Measurements from ENCODE around the gene SETD6. TPM values are rescaled to one million over a fixed set of nuclear protein-coding genes. Genes with fewer than 3 reads are reported as not detected.
"Not testable (repeated sequence)": the region's sequence is repeated elsewhere in the genome, so short reads cannot be mapped to it uniquely, and the experiment has no call there.

Gene SETD6
- total and polyA plus RNA-seq, 2 experiments from 2014 or later, result 39.7 to 54.0 TPM

- H3K9me3 Mint-ChIP-seq, result no peaks in the 10 kb centered on the region
- no peak overlapping the region for H3K27ac ChIP-seq (ENCODE audit: low read depth)
- peaks cover 73% of the 10 kb centered on the region for H3K79me2 ChIP-seq (replicated peaks; ENCODE audit: insufficient read depth)
- no peak overlapping the region for H2AFZ ChIP-seq
- ATAC-seq (no peak), DNase-seq (ENCODE audit: low spot score) (no peak)
- H3K4me2 ChIP-seq, result no peak overlapping the region
- H3K27me3 ChIP-seq (ENCODE audit: insufficient read depth), result no peaks in the 10 kb centered on the region
- H3K27me3 Mint-ChIP-seq (ENCODE audit: insufficient read depth, low read depth, poor library complexity), result peaks cover 3% of the 10 kb centered on the region
- peaks cover 32% of the 10 kb centered on the region for H4K20me1 ChIP-seq (replicated peaks; ENCODE audit: insufficient read depth)
- no peaks in the 10 kb centered on the region for H3K4me1 Mint-ChIP-seq
- H3K27ac Mint-ChIP-seq, result no peak overlapping the region
- H3K9me2 ChIP-seq (ENCODE audit: insufficient read depth), result no peaks in the 10 kb centered on the region
- H3F3A ChIP-seq (replicated peaks; ENCODE audit: low read depth), result no peaks in the 10 kb centered on the region
- H3K36me3 Mint-ChIP-seq (ENCODE audit: low read depth), result peaks cover 64% of the 10 kb centered on the region
- H3K36me3 ChIP-seq (ENCODE audit: insufficient read depth), result peaks cover 40% of the 10 kb centered on the region
- no peak overlapping the region for H3K4me3 ChIP-seq
- no peak overlapping the region for H3K4me3 Mint-ChIP-seq
- TF ChIP-seq JUNB (IDR thresholded peaks at IDR 0.05; ENCODE audit: unreplicated experiment) (no peak), ETS1 (IDR thresholded peaks at IDR 0.05) (no peak), ZNF114 (CRISPR knock-in tag; IDR thresholded peaks at IDR 0.05) (no peak), STAT1 (IDR thresholded peaks at IDR 0.05; ENCODE audit: unreplicated experiment) (no peak), EZH2 (IDR thresholded peaks at IDR 0.05; ENCODE audit: low read depth, unreplicated experiment) (no peak), CTCF (conservative IDR thresholded peaks at IDR 0.05; ENCODE audit: low read depth in 2 of 2) (no peak)
- no peaks in the 10 kb centered on the region for H3K4me1 ChIP-seq (ENCODE audit: insufficient read depth)
These were observed 47.9 kb downstream of the SETD6 start for GRCh38 chr16:58563235-58563634.

- Histone ChIP-seq H2AFZ (no peak overlapping the region), H3K36me3 (ENCODE audit: insufficient read depth) (peaks cover 37% of the 10 kb centered on the region), H3K4me1 (ENCODE audit: insufficient read depth) (no peaks in the 10 kb centered on the region), H3K9me2 (ENCODE audit: insufficient read depth) (no peaks in the 10 kb centered on the region), H3K79me2 (replicated peaks; ENCODE audit: insufficient read depth) (peaks cover 76% of the 10 kb centered on the region), H3K4me3 (no peak overlapping the region), H3F3A (replicated peaks; ENCODE audit: low read depth) (no peaks in the 10 kb centered on the region), H3K4me2 (no peak overlapping the region), H3K27me3 (ENCODE audit: insufficient read depth) (no peaks in the 10 kb centered on the region), H4K20me1 (replicated peaks; ENCODE audit: insufficient read depth) (peaks cover 35% of the 10 kb centered on the region), H3K27ac (ENCODE audit: low read depth) (no peak overlapping the region)
- Mint-ChIP-seq H3K27me3 (ENCODE audit: insufficient read depth, low read depth, poor library complexity) (peaks cover 3% of the 10 kb centered on the region), H3K4me1 (no peaks in the 10 kb centered on the region), H3K9me3 (no peaks in the 10 kb centered on the region), H3K36me3 (ENCODE audit: low read depth) (peaks cover 63% of the 10 kb centered on the region), H3K27ac (no peak overlapping the region), H3K4me3 (no peak overlapping the region)
- DNase-seq (ENCODE audit: low spot score), result peak; percentile 17
- ATAC-seq, result no peak
- no peak for TF ChIP-seq STAT1 (IDR thresholded peaks at IDR 0.05; ENCODE audit: unreplicated experiment)
- no peak for TF ChIP-seq CREB1 (CRISPR knock-in tag; IDR thresholded peaks at IDR 0.05; ENCODE audit: low read depth)
- 0 out of 4 replicates have a peak, but pooled peaks of 1 of the 2 experiments have one; percentile 24 for TF ChIP-seq CTCF (conservative IDR thresholded peaks at IDR 0.05; ENCODE audit: low read depth in 2 of 2)
- no peak for TF ChIP-seq ZNF331 (CRISPR knock-in tag; IDR thresholded peaks at IDR 0.05; ENCODE audit: low read depth)
These were observed 48.5 kb downstream of the SETD6 start for GRCh38 chr16:58563775-58564174.

- H2AFZ ChIP-seq; H3K4me1 Mint-ChIP-seq; H3K4me3 Mint-ChIP-seq; DNase-seq (ENCODE audit: low spot score); H3K9me2 ChIP-seq (ENCODE audit: insufficient read depth); H3K27me3 Mint-ChIP-seq (ENCODE audit: insufficient read depth, low read depth, poor library complexity); H3F3A ChIP-seq (replicated peaks; ENCODE audit: low read depth); H3K4me3 ChIP-seq; H3K27me3 ChIP-seq (ENCODE audit: insufficient read depth); H3K9me3 Mint-ChIP-seq; H3K4me1 ChIP-seq (ENCODE audit: insufficient read depth); ATAC-seq; H3K27ac ChIP-seq (ENCODE audit: low read depth); H3K4me2 ChIP-seq; H3K27ac Mint-ChIP-seq: not testable (repeated sequence)
- Histone ChIP-seq H3K79me2 (replicated peaks; ENCODE audit: insufficient read depth) (peaks cover 83% of the 10 kb centered on the region), H3K36me3 (ENCODE audit: insufficient read depth) (peaks cover 34% of the 10 kb centered on the region), H4K20me1 (replicated peaks; ENCODE audit: insufficient read depth) (peaks cover 40% of the 10 kb centered on the region)
- peaks cover 67% of the 10 kb centered on the region for H3K36me3 Mint-ChIP-seq (ENCODE audit: low read depth)
These were observed 50.4 kb downstream of the SETD6 start for GRCh38 chr16:58565697-58566096.

Measured in GM23338 (cell line).